GM11168 (cell line): ENCODE results near the gene PTCD1.

Source experiments
- in situ Hi-C: fragments of 300-500 bp; cut with MboI; formaldehyde crosslinking; loops from one replicate; pipeline ENCODE4 v1.12.0; 2022; ENCODE audit warnings: low sequenced_read_pairs; ENCODE audit not compliant: unreplicated experiment

The PTCD1 gene

GRCh38 chr7:99409806-99410205, 28.8 kb downstream of the PTCD1 start:
- in situ Hi-C loops = no loop called here

- in situ Hi-C loops = no loop called here
Observed at GRCh38 chr7:99409192-99409572, 29.4 kb downstream of the PTCD1 start.

GRCh38 chr7:99408379-99409191, 30.0 kb downstream of the PTCD1 start, which contains the start of the genes BUD31 and PDAP1:
BUD31 (plus strand) TSS chr7:99408969; CDS start chr7:99411093, 2,124 bp downstream.
PDAP1 (minus strand) TSS chr7:99408597; CDS start chr7:99408548, 49 bp downstream.
- in situ Hi-C loops = no loop called here

DNA sequence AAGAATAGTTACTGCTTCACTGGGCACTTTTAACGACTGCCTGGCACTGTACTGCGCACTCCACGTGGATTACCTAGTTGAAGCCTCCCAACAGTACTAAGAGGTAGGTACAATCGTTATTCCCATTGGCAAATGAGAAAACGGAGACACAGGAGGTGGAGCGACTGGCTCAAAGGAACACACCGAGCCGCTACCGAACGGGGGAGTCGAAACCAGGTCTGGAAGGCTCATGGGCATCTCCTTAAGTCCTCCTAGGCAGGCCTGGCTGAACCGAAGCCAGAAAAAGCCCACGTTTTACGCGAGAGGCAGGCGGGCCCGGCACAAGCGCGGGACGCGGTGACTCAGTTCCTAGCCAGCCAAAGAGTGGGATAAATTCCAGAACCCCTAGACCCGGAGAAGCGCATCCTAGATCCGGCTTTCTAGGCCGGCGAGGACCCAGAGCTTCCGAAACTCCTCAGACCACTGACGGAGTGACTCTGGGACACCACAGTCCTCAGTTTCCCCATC, 30.7 kb downstream of the PTCD1 start:
- in situ Hi-C loops = no loop called here

- in situ Hi-C loops = no loop called here
Observed at GRCh38 chr7:99406557-99406956, 32.0 kb downstream of the PTCD1 start.

DNA sequence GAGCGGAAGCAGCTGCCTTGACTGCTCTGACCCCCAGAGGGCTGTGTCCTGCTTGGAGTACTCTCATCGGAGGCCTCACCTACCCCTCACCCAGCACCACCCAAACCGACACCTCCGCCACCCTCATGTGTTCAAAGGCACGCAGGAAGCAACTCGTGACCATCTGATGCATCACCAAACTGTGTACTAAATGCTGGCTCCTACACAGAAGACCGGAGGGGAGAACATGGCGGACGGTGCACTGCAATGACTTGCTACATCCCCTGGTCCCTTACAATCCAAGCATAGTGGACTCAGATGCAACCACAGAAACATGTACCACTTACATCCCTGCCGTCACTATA, 33.6 kb downstream of the PTCD1 start:
- in situ Hi-C loops = no loop called here

GRCh38 chr7:99404235-99404976, 34.2 kb downstream of the PTCD1 start:
- in situ Hi-C loops = no loop called here

DNA sequence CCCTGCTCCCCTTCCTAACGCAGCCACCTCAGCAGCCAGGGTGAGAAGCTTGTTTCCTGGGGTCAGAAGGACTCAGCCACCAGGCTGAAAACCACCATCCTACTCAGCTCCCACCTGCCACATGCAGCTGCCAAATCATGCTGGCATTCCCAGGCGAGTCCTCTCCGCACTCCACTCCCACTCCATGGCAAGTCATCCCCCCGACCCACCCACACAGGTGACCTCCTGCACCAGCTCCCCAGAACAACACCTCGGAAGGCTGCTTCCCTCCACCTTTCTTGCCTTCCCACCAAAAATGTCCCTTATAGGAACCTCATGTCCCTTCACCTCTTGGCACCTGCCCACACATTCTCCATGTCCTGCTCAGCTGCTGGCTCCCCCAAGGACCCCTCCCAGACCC, 34.8 kb downstream of the PTCD1 start:
- in situ Hi-C loops = no loop called here

- in situ Hi-C loops = no loop called here
Observed at GRCh38 chr7:99402854-99403253, 35.7 kb downstream of the PTCD1 start.

GRCh38 chr7:99399597-99399996, 39.0 kb downstream of the PTCD1 start:
- in situ Hi-C loops = no loop called here

DNA sequence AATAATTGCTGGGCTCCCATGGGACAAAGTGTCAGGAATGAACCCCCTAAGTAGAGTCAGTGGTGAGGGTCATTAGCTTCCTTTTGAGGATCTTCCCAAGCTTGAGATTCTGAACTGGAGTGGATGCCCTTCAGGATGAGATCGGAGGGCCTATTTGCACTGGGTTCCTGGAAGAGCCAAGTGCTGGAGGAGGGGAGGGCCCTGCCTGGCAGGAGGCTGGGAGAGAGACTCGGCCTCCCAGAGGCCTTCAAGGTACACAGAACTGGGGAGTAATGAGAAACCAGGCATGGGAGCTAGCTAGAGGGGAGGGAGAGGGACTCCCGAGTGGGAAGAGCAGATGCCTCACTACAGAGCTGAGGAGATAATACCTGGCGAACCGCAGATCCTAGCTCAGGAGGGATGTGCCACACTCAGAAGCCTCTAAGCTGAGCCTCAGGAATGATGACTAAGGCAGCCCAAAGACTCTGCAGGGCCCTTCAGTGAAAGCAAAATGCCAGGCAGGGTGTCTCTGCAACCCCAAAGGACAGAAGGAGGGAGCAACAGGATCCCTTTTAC, 39.6 kb downstream of the PTCD1 start:
- in situ Hi-C loops = no loop called here

DNA sequence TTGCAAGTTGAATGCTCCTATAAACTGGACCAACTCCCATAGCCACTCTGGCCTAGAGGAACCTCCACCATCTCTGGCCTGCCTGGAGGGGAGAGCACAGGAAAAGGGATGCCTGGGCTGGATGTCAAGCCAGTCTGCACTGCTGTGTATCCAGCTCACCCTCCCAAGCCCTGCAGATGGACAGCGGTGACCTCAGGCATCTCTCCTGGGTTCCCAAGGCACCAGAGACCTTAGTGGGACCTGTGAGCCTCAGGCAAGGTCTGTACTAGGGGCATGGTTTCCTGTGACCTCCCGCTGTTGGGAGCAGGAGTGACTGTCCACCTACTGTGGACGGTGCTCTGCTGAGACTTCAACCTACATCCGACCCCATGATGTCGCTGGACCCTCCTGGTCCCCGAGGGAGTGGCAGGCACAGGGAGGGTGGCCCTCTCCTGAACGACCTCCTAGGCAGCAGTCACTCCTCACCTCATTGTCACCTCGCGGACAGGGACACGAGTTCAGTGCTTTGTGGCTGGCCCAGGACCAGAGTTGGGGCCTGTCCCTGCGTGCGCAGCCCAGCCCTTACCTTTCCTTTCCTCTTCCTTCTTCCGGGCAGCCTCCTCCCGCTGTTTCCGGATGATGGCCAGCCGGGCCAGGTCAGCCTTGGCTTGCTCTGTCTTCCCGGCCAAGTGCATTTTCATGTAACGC, 41.2 kb downstream of the PTCD1 start:
- in situ Hi-C loops = no loop called here

DNA sequence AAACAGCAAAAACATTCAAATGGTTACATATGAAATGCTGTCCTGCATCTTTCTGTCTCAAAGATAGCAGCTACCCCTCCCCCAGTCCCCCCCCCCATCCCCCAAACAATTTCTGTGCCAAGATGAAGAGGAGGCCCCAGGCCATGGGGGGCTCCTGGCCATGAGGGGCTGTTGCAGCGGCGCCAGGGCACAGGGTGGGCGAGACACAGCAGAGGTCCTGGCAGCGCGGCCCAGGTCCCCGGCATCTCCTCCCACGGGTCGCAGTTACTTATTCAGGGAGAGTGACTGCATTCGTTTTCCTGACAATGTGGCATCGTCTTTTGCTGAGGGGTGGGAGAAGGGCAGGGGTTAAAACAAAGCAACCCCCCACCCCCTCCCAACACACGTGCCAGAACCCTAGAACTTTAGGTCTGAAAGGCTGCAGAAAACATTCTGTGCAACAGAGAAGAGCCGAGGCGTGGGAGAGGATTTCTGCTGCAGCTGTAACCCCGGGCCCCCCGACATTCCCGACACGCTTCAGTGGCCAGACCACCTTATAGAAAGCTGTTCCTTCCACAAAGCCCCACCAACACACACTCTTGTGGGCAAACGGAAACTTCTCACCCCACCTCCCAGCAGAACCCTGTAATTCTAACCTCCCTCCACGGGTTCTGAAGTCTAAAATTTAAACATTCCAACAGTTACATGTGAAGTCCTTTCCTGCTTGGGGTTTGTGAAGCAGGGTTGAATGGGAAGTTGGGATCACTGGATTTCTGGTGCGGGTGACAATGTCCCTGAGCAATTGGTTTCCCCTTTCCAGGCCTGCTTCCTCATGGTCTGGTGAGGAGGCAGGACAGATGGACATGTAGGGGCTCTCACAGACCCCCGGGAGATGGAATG, 41.9 kb downstream of the PTCD1 start:
- in situ Hi-C loops = no loop called here

DNA sequence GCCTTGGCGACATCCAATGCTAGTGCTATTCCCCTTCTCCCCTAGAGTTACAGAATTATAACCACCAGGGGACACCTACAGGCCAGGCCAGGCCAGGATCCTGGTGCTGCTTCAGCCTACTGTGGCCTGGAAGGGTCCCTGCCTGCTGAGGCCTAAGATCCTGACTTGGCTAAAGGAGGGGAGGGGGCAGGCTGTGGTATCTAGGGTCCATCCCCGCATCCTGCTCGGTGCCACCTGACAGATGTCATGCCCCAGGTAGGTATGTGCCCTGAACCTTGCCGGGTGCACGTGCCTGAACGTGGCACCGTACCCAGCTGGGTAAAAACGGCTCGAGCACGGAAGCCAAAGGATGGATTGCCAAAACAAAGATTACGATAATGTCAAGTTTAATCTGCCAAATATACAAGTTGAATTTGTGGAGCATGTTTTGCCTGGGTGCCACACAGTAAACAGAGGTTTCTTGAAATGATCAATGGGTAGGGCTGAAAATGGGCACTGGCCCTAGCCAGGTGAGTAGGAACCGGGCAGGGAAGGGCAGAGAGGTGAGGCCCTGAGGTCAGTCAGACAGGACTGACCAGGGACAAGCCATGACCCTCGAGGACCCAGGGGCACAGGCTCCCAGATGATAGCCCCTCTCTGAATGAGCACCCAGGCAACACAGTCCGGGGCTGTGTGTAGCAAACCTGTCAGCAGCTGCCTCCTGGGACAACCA, 42.8 kb downstream of the PTCD1 start:
- in situ Hi-C loops = no loop called here

GRCh38 chr7:99394188-99394502, 44.5 kb downstream of the PTCD1 start:
- in situ Hi-C loops = no loop called here

DNA sequence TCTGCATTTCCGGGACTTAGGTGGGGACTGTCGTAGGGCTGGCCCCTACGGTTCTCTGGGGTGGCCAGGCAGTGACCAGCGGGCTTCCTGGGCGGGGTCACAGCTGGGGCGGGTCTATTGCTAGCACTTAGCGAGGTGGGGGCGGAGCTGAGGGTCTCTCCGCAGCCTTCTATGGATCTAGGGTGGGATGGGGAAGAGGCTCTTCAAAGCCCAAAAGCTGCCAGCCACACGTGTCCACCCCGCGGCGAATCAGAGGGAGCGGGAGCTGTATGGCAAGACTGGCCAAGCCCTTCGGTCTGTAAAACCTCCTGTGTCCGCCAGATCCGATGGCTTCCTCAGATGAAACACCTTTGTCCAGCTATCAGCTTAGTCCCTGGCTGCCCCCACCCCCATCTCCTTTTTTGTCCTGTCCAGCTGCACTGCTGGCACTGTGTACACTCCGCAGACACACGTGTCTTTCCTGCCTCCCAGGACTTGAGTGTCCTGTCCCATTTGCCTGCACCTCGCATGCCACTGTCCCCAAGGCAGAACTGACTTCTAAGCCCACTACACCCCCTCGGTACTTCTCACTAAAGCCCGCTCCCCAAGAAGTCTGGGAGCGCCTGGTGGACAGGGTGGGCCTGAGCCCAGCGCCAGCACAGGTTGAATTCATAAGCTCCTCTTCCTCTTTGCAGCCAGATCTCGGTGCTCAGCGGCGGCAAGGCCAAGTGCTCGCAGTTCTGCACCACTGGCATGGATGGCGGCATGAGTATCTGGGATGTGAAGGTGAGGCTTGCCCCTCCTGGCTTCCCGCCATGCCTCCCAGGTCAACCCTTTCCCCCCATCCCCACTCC, 45.0 kb downstream of the PTCD1 start:
- in situ Hi-C loops = no loop called here

DNA sequence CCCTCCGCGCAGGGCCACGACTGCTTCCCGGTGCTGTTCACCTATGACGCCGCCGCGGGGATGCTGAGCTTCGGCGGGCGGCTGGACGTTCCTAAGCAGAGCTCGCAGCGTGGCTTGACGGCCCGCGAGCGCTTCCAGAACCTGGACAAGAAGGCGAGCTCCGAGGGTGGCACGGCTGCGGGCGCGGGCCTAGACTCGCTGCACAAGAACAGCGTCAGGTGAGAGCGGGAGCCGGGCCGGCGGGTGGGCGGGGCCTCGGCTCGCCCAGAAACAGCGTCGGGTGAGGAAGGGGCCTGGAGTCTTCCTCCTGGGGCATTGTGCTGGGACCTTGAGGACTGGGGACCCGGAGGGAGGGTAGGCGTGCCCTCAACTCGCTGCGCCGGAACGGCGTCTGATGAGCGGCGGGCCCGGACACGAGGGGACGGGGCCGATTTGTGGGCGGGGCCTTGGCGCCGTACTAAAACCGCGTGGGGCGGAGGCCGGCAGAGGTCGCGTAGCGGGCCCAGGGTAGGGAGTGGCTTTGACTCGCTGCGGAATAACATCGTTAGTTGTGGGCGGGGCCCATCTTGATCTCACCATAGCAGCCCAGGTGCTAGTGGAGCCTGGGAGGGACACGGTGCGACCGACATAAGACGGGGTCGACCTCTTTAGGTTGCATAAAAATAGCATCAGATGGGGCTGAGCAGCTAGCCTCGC, 45.8 kb downstream of the PTCD1 start:
- in situ Hi-C loops = no loop called here

DNA sequence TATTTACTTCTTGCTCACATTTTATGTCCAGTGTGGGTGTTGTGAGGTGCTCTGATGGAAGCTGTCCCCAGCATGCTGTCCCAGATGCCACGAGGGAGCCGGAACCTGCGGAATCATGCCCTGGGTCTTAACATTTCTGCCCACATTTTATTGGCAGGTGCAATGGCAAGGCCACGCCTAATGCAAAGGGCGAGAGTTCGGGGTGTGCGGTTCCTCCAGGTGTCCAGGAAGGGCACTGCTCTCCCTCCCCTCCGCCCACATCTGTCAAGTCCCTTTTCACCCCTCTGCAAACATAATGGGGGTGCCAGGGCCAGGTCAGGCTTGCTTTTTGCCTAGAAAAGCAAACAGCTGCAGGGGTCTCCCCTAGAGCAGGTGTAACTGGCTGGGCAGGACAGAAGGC, 46.6 kb downstream of the PTCD1 start:
- in situ Hi-C loops = no loop called here
